GM18517 (cell line): ENCODE results near the gene PRKCZ.

Experiments
- ATAC-seq: cut with Tn5 transposase; IDR thresholded peaks from one replicate; pipeline ENCODE4 v1.9.1; 2021; ENCODE audit warnings: mild to moderate bottlenecking, moderate library complexity; ENCODE audit not compliant: unreplicated experiment

Gene PRKCZ

GRCh38 chr1:2060072-2060471 is 9.9 kb downstream of the PRKCZ start:
- ATAC-seq, result no peak

GRCh38 chr1:2060535-2060934 is 10.3 kb downstream of the PRKCZ start:
- no peak for ATAC-seq

GRCh38 chr1:2061065-2061778 is 11.0 kb downstream of the PRKCZ start:
- ATAC-seq, result no peak

GRCh38 chr1:2065699-2066098 is 15.5 kb downstream of the PRKCZ start:
- ATAC-seq, result no peak

GRCh38 chr1:2067393-2067792 is 17.2 kb downstream of the PRKCZ start:
- no peak for ATAC-seq

GRCh38 chr1:2067981-2068380 is 17.8 kb downstream of the PRKCZ start:
- ATAC-seq, result no peak

- ATAC-seq, result no peak
Observed at GRCh38 chr1:2068951-2069350, 18.7 kb downstream of the PRKCZ start.

- no peak for ATAC-seq
Observed at GRCh38 chr1:2070016-2070415, 19.8 kb downstream of the PRKCZ start.

GRCh38 chr1:2070800-2071530 is 20.8 kb downstream of the PRKCZ start:
- ATAC-seq, result no peak

GRCh38 chr1:2072109-2072806 is 22.0 kb downstream of the PRKCZ start:
- ATAC-seq, result no peak

GRCh38 chr1:2072891-2073290 is 22.7 kb downstream of the PRKCZ start:
- ATAC-seq, result no peak

- ATAC-seq, result no peak
Observed at GRCh38 chr1:2073382-2074230, 23.4 kb downstream of the PRKCZ start.

- no peak for ATAC-seq
Observed at GRCh38 chr1:2074396-2074795, 24.2 kb downstream of the PRKCZ start.

GRCh38 chr1:2074944-2075740 is 24.9 kb downstream of the PRKCZ start:
- ATAC-seq, result no peak

GRCh38 chr1:2076826-2077225 is 26.6 kb downstream of the PRKCZ start:
- no peak for ATAC-seq

GRCh38 chr1:2078170-2078569 is 28.0 kb downstream of the PRKCZ start:
- no peak for ATAC-seq

- no peak for ATAC-seq
Observed at GRCh38 chr1:2079396-2080085, 29.3 kb downstream of the PRKCZ start.

- no peak for ATAC-seq
Observed at GRCh38 chr1:2080140-2080539, 29.9 kb downstream of the PRKCZ start.

- ATAC-seq, result no peak
Observed at GRCh38 chr1:2080884-2081283, 30.7 kb downstream of the PRKCZ start.
